AG04449 (cell line): Measurements from ENCODE around the gene PTX3.

Experiments used
- CTCF ChIA-PET: fragments of 350-600 bp; formaldehyde crosslinking; extraction: SDS; loops from one replicate; lab custom pipeline; 2021; ENCODE audit warnings: antibody characterized with exemption; lab: Yijun Ruan, JAX
- POLR2A ChIA-PET: fragments of 400-600, 350-600 bp; formaldehyde crosslinking; extraction: SDS; loops from one replicate; lab custom pipeline; 2020; ENCODE audit warnings: antibody characterized with exemption, inconsistent platforms; lab: Yijun Ruan, JAX
- DNase-seq: peaks from one replicate; pipeline ENCODE4 v3.0.0-alpha.2; 2010; ENCODE audit warnings: low read depth, low spot score
- H3K4me3 ChIP-seq: 2 replicates; pipeline ENCODE4 v1.5.1; 2011; ENCODE audit warnings: low read depth, mild to moderate bottlenecking, control low read depth, low read length
- CTCF ChIP-seq: IDR thresholded peaks from one replicate; pipeline ENCODE4 v1.5.1; 2011; ENCODE audit warnings: mild to moderate bottlenecking, moderate library complexity, low read length, control low read depth, inconsistent platforms; ENCODE audit not compliant: insufficient read depth; ENCODE audit errors: missing control alignments

PTX3 gene

GRCh38 chr3:157467200-157467599, 30.6 kb downstream of the PTX3 start:
- CTCF ChIA-PET: interaction anchor here (0.9 to 1.5 kb wide), 2 partner anchors 24 to 26 kb away, joined by 3 read pairs; no protein-coding TSS in a partner anchor
- POLR2A ChIA-PET: interaction anchor here (0.6 kb wide), 1 partner anchor 268 kb away, joined by 3 read pairs; no protein-coding TSS in a partner anchor
- no peak for DNase-seq
- no peak overlapping the region for H3K4me3 ChIP-seq
- TF ChIP-seq CTCF: no peak

GRCh38 chr3:157469561-157470294, 33.1 kb downstream of the PTX3 start:
- POLR2A ChIA-PET: no interaction called here
- H3K4me3 ChIP-seq: no peak overlapping the region
- no peak for TF ChIP-seq CTCF
- CTCF ChIA-PET: interaction anchor here (0.6 kb wide), 1 partner anchor 23 kb away, joined by 3 read pairs; no protein-coding TSS in a partner anchor
- no peak for DNase-seq

GRCh38 chr3:157471064-157471463, 34.4 kb downstream of the PTX3 start:
- no peak for TF ChIP-seq CTCF
- no peak overlapping the region for H3K4me3 ChIP-seq
- DNase-seq: no peak
- ChIA-PET CTCF (interaction anchor here (0.6 kb wide), 1 partner anchor 22 kb away, joined by 3 read pairs; no protein-coding TSS in a partner anchor), POLR2A (no interaction called here)

- ChIA-PET CTCF (interaction anchor here (1.2 to 1.4 kb wide), 2 partner anchors 21 to 35 kb away, joined by 3 to 7 read pairs; no protein-coding TSS in a partner anchor), POLR2A (no interaction called here)
- TF ChIP-seq CTCF: no peak
Observed at GRCh38 chr3:157472648-157473047, 36.0 kb downstream of the PTX3 start.

GRCh38 chr3:157475921-157476414, 39.3 kb downstream of the PTX3 start:
- CTCF ChIA-PET: interaction anchor here (1.0 to 1.6 kb wide), 4 partner anchors 38 to 276 kb away, joined by 3 to 6 read pairs (median 5); partner anchors contain the start of gene PTX3
- TF ChIP-seq CTCF: no peak
- POLR2A ChIA-PET: no interaction called here
- H3K4me3 ChIP-seq: no peak overlapping the region
- no peak for DNase-seq

More at GRCh38 chr3:157472648-157473047, 36.0 kb downstream of the PTX3 start:
- no peak overlapping the region for H3K4me3 ChIP-seq
- no peak for DNase-seq

GRCh38 chr3:157477441-157477840, 40.8 kb downstream of the PTX3 start:
- no peak for TF ChIP-seq CTCF
- H3K4me3 ChIP-seq: no peak overlapping the region
- DNase-seq: no peak
- POLR2A ChIA-PET: no interaction called here
- CTCF ChIA-PET: interaction anchor here (1.1 to 1.7 kb wide), 2 partner anchors 13 to 15 kb away, joined by 3 to 11 read pairs; no protein-coding TSS in a partner anchor
